ENCODE data around the gene DBF4. TPM values are rescaled to one million over a fixed set of nuclear protein-coding genes. Genes with fewer than 3 reads are reported as not detected.
A peak's percentile ranks its signal among the peaks of the same experiment; 100 is the strongest.
"Not testable (repeated sequence)": the region's sequence is repeated elsewhere in the genome, so short reads cannot be mapped to it uniquely, and the experiment has no call there.

DBF4 gene
- total RNA-seq, 1 donor from 2014 or later, result 15.9 TPM

DNA sequence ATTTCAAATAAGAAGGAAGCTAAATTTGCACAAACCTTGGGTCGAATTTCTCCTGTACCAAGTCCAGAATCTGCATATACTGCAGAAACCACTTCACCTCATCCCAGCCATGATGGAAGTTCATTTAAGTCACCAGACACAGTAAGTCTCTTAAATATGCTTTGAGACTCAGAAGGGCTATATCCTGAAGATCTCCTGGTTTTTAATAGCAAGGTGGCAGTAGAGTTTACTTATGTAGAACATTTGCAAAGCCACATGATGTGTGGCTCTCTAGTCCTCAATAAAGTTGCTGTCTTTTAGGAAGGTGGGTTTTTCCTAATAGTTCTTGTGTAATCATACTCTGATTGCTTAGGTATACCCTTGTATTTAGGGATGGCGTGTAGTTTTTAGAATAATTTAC is 8.7 kb downstream of the DBF4 start:
- DNase-seq, result no peak

DNA sequence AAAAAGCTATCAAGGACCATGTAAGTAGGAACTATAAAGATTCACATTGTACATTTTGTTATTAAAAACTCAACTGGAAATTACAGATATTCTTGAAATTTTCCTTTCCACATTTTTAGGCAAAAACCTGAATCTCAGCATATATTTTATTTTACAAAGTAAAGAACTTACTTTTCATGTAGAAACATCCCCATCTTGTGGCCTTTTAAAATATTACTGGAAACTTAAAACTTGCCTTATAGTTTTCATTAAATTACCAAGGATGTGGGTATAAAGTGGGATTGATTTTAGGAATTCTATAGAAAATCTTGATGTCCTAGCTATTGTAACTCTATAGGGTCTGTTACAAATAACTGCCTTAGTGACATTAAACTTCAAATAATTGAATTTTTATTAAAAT is 10.6 kb downstream of the DBF4 start:
- DNase-seq, result peak; percentile 70

DNA sequence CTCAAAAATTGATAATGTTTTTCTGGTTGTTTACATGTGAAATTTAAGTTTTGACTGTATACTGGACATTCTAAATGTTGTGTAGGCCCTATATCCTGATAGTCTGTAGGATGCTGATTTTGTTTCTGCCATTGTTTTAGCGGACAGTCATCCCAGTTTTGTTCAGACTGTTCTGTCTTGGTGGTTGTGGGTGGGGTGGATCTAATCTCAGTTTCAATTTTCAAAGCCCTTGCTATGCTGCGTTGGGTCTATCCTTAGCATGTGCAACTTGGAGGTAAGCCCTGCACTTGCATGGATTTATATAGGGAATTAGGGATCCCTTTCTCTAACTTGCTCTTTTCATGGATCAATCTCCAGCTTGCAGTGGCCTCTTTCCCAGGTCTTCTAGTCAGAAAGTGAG is 19.1 kb downstream of the DBF4 start:
- DNase-seq, result no peak

DNA sequence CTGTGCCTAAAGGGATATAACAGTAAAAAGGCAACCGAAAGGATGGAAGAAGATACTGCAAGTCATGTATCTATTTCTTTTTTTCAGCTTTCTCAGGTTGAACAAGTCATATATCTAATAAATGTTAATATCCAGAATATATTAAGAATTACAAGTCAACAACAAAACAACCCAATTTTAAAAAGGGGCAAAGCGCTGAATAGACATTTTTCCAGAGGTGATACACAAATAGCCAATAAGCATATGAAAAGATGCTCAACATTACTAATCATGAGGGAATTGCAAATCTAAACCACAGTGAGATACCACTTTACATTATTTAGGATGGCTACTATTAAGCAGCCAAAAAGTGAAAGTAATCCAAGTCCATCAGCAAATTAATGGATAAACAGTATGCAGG is 23.0 kb downstream of the DBF4 start:
- no peak for DNase-seq

DNA sequence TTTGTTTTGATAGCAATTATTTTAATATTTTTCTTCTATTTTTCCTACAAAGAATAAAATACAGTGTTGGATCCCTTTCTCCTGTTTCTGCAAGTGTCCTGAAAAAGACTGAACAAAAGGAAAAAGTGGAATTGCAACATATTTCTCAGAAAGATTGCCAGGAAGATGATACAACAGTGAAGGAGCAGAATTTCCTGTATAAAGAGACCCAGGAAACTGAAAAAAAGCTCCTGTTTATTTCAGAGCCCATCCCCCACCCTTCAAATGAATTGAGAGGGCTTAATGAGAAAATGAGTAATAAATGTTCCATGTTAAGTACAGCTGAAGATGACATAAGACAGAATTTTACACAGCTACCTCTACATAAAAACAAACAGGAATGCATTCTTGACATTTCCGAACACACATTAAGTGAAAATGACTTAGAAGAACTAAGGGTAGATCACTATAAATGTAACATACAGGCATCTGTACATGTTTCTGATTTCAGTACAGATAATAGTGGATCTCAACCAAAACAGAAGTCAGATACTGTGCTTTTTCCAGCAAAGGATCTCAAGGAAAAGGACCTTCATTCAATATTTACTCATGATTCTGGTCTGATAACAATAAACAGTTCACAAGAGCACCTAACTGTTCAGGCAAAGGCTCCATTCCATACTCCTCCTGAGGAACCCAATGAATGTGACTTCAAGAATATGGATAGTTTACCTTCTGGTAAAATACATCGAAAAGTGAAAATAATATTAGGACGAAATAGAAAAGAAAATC is 31.0 kb downstream of the DBF4 start:
- DNase-seq, result peak; percentile 2

DNA sequence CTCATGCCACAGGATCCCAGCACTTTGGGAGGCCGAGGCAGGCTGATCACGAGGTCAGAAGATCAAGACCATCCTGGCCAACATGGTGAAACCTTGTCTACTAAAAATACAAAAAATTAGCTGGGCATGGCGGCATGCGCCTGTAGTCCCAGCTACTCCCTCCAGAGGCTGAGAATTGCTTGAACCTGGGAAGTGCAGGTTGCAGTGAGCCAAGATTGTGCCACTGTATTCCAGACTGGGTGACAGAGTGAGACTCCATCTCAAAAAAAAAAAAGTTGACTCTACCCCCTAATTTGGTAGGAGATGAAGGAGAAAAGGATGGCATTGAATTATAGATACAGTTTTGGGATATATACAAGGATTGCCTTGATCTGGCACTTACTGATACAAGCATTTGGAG is 32.5 kb downstream of the DBF4 start:
- not testable (repeated sequence) for DNase-seq

DNA sequence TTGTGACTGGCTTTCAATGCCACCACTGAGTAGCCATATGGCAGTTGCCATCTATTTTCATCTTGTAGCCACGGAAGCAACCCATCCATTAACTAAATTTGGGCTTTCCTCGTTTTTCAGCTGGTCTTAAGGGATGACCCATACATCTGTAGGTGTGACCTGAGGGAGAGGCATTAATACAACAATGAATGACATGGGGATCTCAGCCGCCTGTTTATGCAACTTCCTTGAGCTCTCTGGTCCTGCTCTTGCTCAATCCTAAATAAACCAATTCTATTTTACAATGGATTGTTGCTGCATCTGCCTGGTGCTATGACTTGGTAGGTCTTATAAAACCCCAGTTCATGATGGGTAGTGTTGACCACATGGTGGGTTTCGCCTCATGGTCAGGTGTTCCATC is 35.8 kb downstream of the DBF4 start:
- no peak for DNase-seq

DNA sequence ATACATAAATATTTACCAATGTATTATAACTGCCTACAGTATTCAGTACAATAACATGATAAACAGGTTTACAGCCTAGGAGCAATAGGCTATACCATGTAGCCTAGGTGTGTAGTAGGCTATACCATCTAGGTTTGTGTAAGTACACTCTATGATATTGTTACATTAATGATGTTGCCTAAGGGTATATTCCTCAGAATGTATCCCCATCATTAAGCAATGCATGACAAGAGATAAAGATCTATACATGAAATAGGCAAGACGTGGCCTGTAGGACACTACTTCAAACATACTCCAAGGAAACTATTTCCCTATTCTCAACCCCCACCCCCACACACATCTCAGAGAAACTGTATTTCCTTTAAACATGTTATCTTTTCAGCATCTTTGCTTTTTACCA is 42.4 kb downstream of the DBF4 start:
- no peak for DNase-seq

DNA sequence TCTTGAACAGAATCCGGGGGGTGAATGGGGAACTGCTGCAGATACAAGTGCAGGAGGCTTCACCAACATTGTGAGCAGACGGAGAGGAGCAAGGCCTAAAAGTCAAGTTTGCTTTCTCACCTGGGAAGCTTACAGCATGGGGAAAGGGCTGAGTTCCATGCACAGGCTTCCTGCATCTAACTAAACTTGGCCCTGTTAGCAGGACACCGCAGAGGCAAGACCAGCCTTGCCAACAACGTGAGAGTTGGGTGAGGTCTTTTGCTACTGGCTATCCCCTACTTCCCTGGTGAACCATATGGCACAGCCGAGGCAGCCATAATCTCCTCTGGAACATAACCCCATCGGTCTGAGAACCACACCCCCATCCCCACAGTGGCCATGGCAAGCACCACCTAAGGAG is 43.6 kb downstream of the DBF4 start:
- DNase-seq, result no peak

DNA sequence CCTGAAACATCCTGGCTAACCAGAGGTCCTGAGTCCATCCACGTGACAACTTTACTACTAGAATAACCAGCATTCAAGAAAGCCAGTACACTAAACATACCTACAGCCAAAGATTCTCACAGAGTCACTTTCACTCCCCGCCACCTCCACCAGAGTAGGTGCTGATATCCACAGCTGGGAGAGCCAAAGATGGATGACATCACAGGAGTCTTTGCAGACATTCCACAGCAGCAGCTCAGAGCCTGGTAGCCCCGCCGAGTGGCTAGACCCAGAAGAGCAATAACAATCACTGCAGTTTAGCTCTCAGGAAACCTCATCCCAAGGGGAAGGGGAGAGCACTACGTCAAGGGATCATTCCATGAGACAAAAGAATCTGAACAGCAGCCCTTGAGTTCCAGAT is 44.3 kb downstream of the DBF4 start:
- no peak for DNase-seq

DNA sequence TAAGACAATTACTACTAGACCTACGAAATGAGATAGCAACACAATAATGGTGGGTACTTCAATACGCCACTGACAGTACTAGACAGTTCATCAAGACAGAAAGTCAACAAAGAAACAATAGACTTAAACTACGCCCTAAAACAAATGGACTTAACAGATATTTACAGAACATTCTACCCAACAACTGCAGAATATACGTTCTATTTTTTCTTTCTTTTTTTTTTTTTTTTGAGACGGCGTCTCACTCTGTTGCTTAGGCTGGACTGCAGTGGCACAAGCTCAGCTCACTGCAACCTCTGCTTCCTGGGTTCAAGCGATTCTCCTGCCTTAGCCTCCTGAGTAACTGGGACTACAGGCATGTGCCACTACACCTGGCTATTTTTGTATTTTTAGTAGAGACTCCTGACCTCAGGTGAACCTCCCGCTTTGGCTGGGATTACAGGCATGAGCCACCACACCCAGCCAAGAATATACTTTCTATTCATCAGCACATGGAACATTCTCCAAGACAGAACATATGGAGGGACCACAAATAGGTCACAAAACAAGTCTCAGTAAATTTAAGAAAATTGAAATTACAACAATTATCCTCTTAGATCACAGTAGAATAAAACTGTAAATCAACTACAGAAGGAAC is 46.6 kb downstream of the DBF4 start:
- not testable (repeated sequence) for DNase-seq

DNA sequence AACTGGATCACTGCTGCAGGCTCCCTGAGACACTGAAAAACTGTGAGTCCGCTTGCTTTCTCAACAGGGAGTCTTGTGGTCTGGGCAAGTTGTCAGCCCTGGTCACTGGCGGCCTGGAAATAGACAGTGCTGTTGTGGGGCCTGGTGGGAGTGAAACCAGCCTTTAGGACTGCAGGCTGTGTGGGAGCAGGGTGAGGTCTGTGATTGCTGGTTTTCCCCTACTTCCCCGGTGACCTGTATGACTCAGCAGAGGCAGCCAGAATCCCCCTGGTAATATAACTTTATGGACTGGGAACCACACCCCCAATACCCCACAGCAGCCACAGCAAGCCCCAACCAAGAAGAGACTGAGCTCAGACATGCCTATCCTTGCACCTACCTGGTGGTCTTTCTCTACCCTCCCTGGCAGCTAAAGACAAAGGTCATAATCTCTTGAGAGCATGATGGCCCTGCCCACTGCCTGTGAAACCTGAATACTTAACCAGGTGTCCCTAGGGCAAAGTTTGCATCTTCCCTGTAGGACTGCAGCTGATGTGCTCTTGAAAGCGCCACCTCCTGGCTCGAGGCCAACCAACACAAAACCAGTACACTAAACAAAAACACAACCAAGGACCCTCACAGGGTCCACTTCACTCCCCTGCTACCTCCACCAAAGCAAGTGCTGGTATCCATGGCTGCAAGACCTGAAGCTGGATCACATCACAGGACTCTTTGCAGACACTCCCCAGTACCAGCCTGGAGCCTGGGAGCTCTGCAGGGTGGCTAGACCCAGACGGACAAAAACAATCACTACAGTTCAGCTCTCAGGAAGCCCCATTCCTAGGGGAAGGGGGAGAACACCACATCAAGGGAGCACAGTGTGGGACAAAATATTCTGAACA is 50.5 kb downstream of the DBF4 start:
- no peak for DNase-seq

DNA sequence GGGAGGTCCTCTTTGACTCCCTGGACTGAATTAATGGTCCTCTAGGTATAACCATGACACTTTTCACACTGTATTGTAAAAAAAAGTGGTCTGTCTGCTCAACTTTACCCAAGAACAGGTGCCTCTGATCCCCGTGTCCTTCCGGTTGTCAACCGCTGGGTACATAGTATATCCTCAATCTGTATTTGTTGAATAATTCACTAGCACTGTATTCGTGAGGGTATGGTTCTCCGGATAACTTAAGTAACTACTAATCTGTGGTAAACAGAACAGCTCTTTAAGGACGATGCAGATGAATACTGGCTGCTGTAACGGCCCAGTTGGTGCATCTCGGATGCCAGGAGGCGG is 57.3 kb downstream of the DBF4 start:
- DNase-seq, result no peak

DNA sequence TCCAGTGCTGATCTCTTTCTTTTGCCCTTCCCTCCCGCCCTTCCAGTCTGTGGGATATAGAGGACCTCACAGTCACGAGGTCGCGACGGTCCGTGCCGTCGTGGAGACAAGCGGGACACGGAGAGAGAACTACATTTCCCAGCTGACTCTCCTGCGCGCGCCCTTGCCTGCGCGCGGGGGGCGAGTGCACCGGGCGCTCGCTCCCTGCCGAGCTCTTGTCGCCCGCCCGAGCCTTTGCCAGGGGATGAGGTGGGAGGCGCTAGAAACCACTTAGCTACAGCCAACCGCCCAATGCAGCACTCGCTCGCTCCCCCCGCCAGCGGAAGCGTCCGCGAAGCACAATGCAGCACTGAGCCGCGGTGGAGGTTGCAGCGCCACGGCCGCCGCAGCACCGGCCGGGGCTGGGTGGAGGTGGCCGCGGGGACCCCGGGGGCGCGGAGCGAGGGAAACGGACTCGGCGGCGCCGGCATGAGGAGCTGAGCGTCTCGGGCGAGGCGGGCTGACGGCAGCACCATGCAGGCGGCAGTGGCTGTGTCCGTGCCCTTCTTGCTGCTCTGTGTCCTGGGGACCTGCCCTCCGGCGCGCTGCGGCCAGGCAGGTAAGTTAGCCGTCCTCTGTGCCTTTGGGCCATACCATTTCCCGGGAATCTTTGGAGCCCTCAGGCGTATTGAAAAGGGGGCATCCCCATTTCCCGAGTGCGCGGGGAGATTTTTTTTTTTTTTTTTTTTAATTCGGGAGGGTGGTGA is 57.8 kb downstream of the DBF4 start, which contains the start of gene ADAM22:
TSS of gene ADAM22 (plus strand) at position 299 of the 746 bp plus-strand sequence. CDS start at position 514, 215 bp downstream.
- DNase-seq, result peak; percentile 94

DNA sequence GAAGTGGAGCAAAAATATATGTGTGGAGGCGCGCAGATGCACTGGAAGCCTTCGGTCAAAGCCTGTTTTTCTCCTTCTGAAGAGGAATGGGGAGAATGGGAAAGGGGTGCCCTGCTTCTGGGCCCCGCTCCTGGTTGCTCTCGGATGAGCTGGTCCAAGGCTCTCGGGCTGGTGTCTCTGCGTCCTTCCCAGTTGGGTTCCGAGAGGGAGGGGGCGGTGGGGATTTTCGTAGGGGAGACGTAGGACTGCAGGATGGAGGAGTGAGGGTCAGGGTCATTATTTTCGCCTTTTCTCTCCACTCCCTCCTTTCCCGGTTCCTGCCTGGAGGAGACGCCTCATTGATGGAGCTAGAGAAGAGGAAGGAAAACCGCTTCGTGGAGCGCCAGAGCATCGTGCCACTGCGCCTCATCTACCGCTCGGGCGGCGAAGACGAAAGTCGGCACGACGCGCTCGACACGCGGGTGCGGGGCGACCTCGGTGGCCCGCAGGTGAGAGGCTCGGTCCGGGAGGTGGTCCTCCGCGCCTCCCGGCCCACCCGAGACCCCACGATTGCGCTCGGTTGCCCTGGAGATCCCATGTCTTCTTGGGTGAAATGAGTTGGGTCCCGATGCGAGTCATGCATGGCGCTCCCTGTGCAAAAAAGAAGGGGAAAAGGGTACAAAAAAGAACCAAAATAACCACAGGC is 58.5 kb downstream of the DBF4 start:
- peak; percentile 21 for DNase-seq

DNA sequence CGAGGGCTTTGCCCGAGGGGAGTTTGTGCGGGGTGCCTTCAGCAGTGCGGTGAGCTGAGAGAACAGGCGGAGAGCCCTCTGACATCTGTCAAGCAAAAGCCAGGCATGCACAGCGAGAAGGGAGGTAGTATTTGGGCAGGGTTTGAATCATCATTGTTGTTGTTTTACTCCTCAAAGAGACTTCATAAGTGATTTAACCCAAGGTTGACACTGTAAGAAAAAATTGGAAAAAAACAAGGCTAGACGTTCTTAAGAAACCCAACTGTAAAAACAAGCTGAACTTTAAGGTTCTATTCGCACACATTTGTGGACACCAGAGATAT is 59.1 kb downstream of the DBF4 start:
- DNase-seq, result peak; percentile 2

DNA sequence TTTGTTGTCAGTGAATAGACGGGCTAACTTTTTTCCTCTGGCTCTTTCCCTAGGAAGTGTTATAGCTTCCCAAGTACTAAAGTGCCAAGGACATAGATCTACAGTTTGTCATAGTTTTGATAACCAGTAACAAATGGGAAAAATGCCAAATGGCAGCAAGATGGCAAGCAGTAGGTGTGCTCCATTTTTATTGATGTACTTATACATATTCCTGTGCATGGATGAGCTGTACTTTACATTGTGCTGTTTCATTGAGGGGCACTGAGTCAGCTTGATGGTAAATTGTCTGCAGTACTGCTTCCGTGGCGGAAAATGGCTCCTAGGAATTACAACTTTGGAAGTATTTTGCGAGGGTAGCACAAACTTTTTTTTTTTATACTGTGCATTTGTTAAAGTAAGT is 64.8 kb downstream of the DBF4 start:
- DNase-seq, result no peak

DNA sequence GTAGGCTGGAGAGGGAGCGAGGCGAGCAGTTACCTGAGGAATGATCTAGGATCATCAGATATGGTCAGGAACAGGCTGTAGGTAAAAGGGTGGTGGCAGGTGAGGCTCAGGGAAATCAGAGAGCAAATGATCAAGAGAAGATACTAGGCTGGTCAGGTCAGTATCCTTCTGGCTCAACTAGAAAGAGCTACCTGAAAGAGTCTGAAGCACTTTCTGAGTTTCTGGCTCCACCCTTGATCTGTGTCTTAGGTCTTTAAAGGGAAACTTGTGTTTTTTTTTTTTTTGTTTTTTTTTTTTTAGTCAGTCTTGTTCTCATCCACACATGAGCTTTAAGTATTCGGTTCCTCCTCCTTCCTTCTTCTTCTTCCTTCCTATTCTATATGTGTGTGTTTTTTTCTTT is 68.3 kb downstream of the DBF4 start:
- no peak for DNase-seq

DNA sequence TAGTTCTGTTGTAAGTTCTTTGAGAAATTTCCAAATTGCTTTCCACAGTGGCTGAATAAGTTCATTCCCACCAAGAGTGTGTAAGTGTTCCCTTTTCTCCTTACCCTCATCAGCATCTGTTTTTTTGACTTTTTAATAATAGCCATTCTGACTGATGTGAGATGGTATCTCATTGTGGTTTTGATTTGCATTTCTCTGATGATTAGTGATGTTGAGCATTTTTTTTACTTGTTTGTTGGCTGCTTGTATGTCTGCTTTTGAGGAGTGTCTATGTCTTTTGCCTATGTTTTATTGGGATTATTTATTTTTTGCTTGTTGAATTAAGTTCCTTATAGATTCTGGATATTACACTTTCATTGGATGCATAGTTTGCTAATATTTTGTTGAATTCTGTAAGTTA is 69.6 kb downstream of the DBF4 start:
- DNase-seq, result not testable (repeated sequence)

DNA sequence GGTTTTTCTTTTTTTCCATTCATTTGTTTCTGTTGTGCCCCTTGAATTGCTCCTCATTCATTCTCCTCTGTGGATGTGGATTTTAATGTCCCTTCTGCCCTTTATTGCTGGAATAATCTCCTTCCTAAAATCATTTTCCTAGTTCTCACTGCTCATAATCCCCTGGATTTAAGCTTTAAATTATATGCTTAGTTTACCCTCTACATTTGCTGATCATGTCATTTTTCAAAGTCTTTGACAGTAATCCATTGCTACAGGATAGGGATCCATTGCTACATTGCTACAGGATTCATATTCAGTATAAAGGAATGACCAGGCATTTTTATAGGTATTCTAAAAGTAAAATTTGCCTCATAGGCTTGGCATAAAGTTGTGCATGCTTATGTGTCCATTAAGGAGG is 72.1 kb downstream of the DBF4 start:
- DNase-seq, result no peak
